HG03103 (cell line): ENCODE measurements around the gene CCL3.

ENCODE experiments used
- ATAC-seq: cut with Tn5 transposase; IDR thresholded peaks from one replicate; pipeline ENCODE4 v1.9.1; 2021; ENCODE audit warnings: low read depth; ENCODE audit not compliant: unreplicated experiment

CCL3 gene

GRCh38 chr17:36055921-36056520 lies 33.9 kb downstream of the CCL3 start:
- ATAC-seq: no peak

- ATAC-seq: no peak
These were observed 34.8 kb downstream of the CCL3 start for GRCh38 chr17:36055171-36055570.

- ATAC-seq: no peak
These were observed 40.3 kb downstream of the CCL3 start for GRCh38 chr17:36049643-36050042.

- ATAC-seq: no peak
These were observed 41.9 kb downstream of the CCL3 start for GRCh38 chr17:36048066-36048465.
